Aorta (tissue), 5 donors: ENCODE results near the gene FAM110C. TPM values are rescaled to one million over a fixed set of nuclear protein-coding genes. Genes with fewer than 3 reads are reported as not detected.

Source experiments
- ATAC-seq: fragments of 200-7000 bp; cut with Tn5 transposase; one replicate; pipeline ENCODE4 v1.9.1; 2022; ENCODE audit warnings: moderate library complexity; ENCODE audit not compliant: low FRiP score
- DNase-seq, 2 donors: peaks; one replicate each; pipeline ENCODE4 v3.0.0-alpha.2; 2020
- H3K27ac ChIP-seq, 2 donors: one replicate each; pipeline ENCODE4 v1.5.1; 2013; ENCODE audit warnings: low read length in 2 of 2, mild to moderate bottlenecking in 2 of 2, moderate library complexity in 2 of 2, control low read depth in 1 of 2, inconsistent platforms in 1 of 2, low read depth in 1 of 2
- H3K27me3 ChIP-seq, 2 donors: one replicate each; pipeline ENCODE4 v1.6.1; 2013; ENCODE audit warnings: control low read depth in 1 of 2, low read length in 1 of 2, mild to moderate bottlenecking in 1 of 2, moderate library complexity in 1 of 2; ENCODE audit not compliant: insufficient read depth in 2 of 2, control insufficient read depth in 1 of 2
- H3K36me3 ChIP-seq, 2 donors: one replicate each; pipeline ENCODE4 v1.6.1; 2013; ENCODE audit warnings: control low read depth in 1 of 2, low read length in 1 of 2, mild to moderate bottlenecking in 1 of 2; ENCODE audit not compliant: insufficient read depth in 2 of 2, control insufficient read depth in 1 of 2
- H3K4me1 ChIP-seq, 2 donors: one replicate each; pipeline ENCODE4 v1.6.1; 2013; ENCODE audit warnings: low read length in 2 of 2, control low read depth in 1 of 2, mild to moderate bottlenecking in 1 of 2, moderate library complexity in 1 of 2; ENCODE audit not compliant: insufficient read depth in 2 of 2, control insufficient read depth in 1 of 2
- H3K4me3 ChIP-seq, 2 donors: one replicate each; pipeline ENCODE4 v1.5.1; 2013; ENCODE audit warnings: low read length in 2 of 2, control low read depth in 1 of 2, mild to moderate bottlenecking in 1 of 2
- H3K9me3 ChIP-seq: one replicate; pipeline ENCODE4 v1.6.1; 2013; ENCODE audit warnings: mild to moderate bottlenecking, low read length; ENCODE audit not compliant: control insufficient read depth
- WGBS, 2 donors: extraction: QIAGEN DNeasy Blood & Tissue Kit; methylation state at CpG; one replicate each; pipeline ENCODE4 v1.1.7; 2013; 5-methylcytosine and 5-hydroxymethylcytosine counted together
- intact Hi-C, 2 donors: fragments of 100-400 bp; cut with DNase I; formaldehyde crosslinking; loops; one replicate each; pipeline versions ENCODE4 v1.14.2 to v1.15.0; 2022
- polyA plus RNA-seq, 2 donors: library from polyadenylated mRNA; stranded (reverse); fragments of 200-250 nt; gene quantifications; one replicate each; pipeline ENCODE4 v1.2.3, GENCODE V29; 2013
- total RNA-seq, 2 donors: library from RNA; stranded (reverse); fragmentation: NEBNext Ultra II Directional; extraction: Animal tissue kit (Norgen Biotek cat#: 25700); gene quantifications; one replicate each; pipeline ENCODE4 v1.2.1, GENCODE V29; 2021
- donor health status: healthy with polysubstance abuse.
- donor health status: Bipolar disorder and iron deficiency.
- donor health status: DM: no; HTN: no; CAD: no.
- donor health status: DM: no; HTN: no; CAD: no.
- donor health status: DM: yes; HTN: yes; CAD: no.

The FAM110C gene
- total and polyA plus RNA-seq, 4 donors, result 1.00 to 4.5 (median 3.4) TPM

GRCh38 chr2:46131-46470 is 204 bp downstream of the FAM110C start:
- ATAC-seq (peak; percentile 21), DNase-seq (no peak)
- Histone ChIP-seq H3K27ac (no peak overlapping the region), H3K9me3 (no peaks in the 10 kb centered on the region), H3K27me3 (no peaks in the 10 kb centered on the region), H3K4me3 (peak overlapping the region; percentile 72 to 86), H3K36me3 (no peaks in the 10 kb centered on the region), H3K4me1 (peaks cover 0 to 2% of the 10 kb centered on the region in 2 donors)
- intact Hi-C loops, result no loop called here
- WGBS, 2 donors, result 1 to 2% methylated on average over 48 to 52 of the region's 52 CpGs

GRCh38 chr2:45342-46130 is 769 bp downstream of the FAM110C start:
- Histone ChIP-seq H3K36me3 (no peaks in the 10 kb centered on the region), H3K4me3 (peak overlapping the region; percentile 72 to 86), H3K27me3 (no peaks in the 10 kb centered on the region), H3K9me3 (no peaks in the 10 kb centered on the region), H3K4me1 (peaks cover 0 to 2% of the 10 kb centered on the region in 2 donors), H3K27ac (no peak overlapping the region)
- DNase-seq (peak; percentile 55 to 80), ATAC-seq (peak; percentile 4)
- intact Hi-C loops, result no loop called here
- 1 to 3% methylated on average over 57 to 76 of the region's 76 CpGs for WGBS, 2 donors

GRCh38 chr2:44748-45341 is 1.5 kb downstream of the FAM110C start:
- intact Hi-C loops, result no loop called here
- 28% methylated on average over 6 of the region's 6 CpGs for WGBS, 2 donors

GRCh38 chr2:42788-43187 is 3.5 kb downstream of the FAM110C start:
- DNase-seq (no peak), ATAC-seq (no peak)
- Histone ChIP-seq H3K4me1 (peaks cover 0 to 2% of the 10 kb centered on the region in 2 donors), H3K27ac (no peak overlapping the region), H3K4me3 (no peak overlapping the region), H3K9me3 (no peaks in the 10 kb centered on the region), H3K36me3 (peaks cover 0 to 3% of the 10 kb centered on the region in 2 donors), H3K27me3 (no peaks in the 10 kb centered on the region)
- intact Hi-C loops, result no loop called here
- whole genome bisulfite sequencing, 2 donors, result 83 to 90% methylated on average over 5 of the region's 5 CpGs

More at GRCh38 chr2:44748-45341, 1.5 kb downstream of the FAM110C start:
- Histone ChIP-seq H3K27me3 (no peaks in the 10 kb centered on the region), H3K9me3 (no peaks in the 10 kb centered on the region), H3K4me3 (peak overlapping the region in 1 of 2 donors; percentile 72), H3K4me1 (peaks cover 0 to 2% of the 10 kb centered on the region in 2 donors), H3K36me3 (peaks cover 0 to 3% of the 10 kb centered on the region in 2 donors), H3K27ac (peak overlapping the region in 1 of 2 donors; percentile 52)
- no peak for ATAC-seq
- DNase-seq, result no peak

GRCh38 chr2:40465-40864 is 5.8 kb downstream of the FAM110C start:
- Histone ChIP-seq H3K27ac (no peak overlapping the region), H3K27me3 (no peaks in the 10 kb centered on the region), H3K4me1 (peaks cover 0 to 2% of the 10 kb centered on the region in 2 donors), H3K36me3 (peaks cover 0 to 3% of the 10 kb centered on the region in 2 donors), H3K9me3 (no peaks in the 10 kb centered on the region), H3K4me3 (no peak overlapping the region)
- intact Hi-C loops, result no loop called here
- ATAC-seq (no peak), DNase-seq (no peak)
- 90 to 91% methylated on average over 4 of the region's 4 CpGs for WGBS, 2 donors

GRCh38 chr2:38155-38554 is 8.2 kb downstream of the FAM110C start:
- ATAC-seq (no peak), DNase-seq (no peak)
- Histone ChIP-seq H3K36me3 (peaks cover 0 to 3% of the 10 kb centered on the region in 2 donors), H3K4me3 (no peak overlapping the region), H3K4me1 (no peaks in the 10 kb centered on the region), H3K9me3 (no peaks in the 10 kb centered on the region), H3K27ac (no peak overlapping the region), H3K27me3 (no peaks in the 10 kb centered on the region)
- intact Hi-C loops, result no loop called here
- 93 to 97% methylated on average over 6 of the region's 6 CpGs for WGBS, 2 donors

GRCh38 chr2:36318-36717 is 10.0 kb downstream of the FAM110C start:
- whole genome bisulfite sequencing, 2 donors, result 95 to 100% methylated on average over 1 of the region's 1 CpG
- intact Hi-C loops, result no loop called here
- no peak overlapping the region for H3K4me3 ChIP-seq

GRCh38 chr2:35852-36251 is 10.5 kb downstream of the FAM110C start:
- H3K27me3 ChIP-seq, result no peaks in the 10 kb centered on the region
- H3K27ac ChIP-seq, result no peak overlapping the region
- ATAC-seq (no peak), DNase-seq (no peak)
- H3K4me1 ChIP-seq, result no peaks in the 10 kb centered on the region
- H3K9me3 ChIP-seq, result no peaks in the 10 kb centered on the region
- peaks cover 0 to 3% of the 10 kb centered on the region in 2 donors for H3K36me3 ChIP-seq
- intact Hi-C loops, result no loop called here
- H3K4me3 ChIP-seq, result no peak overlapping the region
- 70 to 82% methylated on average over 5 of the region's 5 CpGs for WGBS, 2 donors

More at GRCh38 chr2:36318-36717, 10.0 kb downstream of the FAM110C start:
- H3K36me3 ChIP-seq, result peaks cover 0 to 3% of the 10 kb centered on the region in 2 donors
- no peaks in the 10 kb centered on the region for H3K9me3 ChIP-seq
- H3K27ac ChIP-seq, result no peak overlapping the region
- H3K27me3 ChIP-seq, result no peaks in the 10 kb centered on the region
- ATAC-seq (no peak), DNase-seq (no peak)
- H3K4me1 ChIP-seq, result no peaks in the 10 kb centered on the region

- no peak overlapping the region for H3K4me3 ChIP-seq
- H3K36me3 ChIP-seq, result no peaks in the 10 kb centered on the region
- no peaks in the 10 kb centered on the region for H3K9me3 ChIP-seq
- DNase-seq (no peak), ATAC-seq (no peak)
- 83 to 84% methylated on average over 7 of the region's 7 CpGs for WGBS, 2 donors
- no peaks in the 10 kb centered on the region for H3K4me1 ChIP-seq
- no peaks in the 10 kb centered on the region for H3K27me3 ChIP-seq
- no peak overlapping the region for H3K27ac ChIP-seq
- intact Hi-C loops, result no loop called here
Measured at GRCh38 chr2:33620-34019, 12.7 kb downstream of the FAM110C start.
